Left lobe of liver (tissue), 2 donors: ENCODE measurements around the gene IQCN. TPM values are rescaled to one million over a fixed set of nuclear protein-coding genes. Genes with fewer than 3 reads are reported as not detected.

Experiments
- ATAC-seq: fragments of 200-7000 bp; cut with Tn5 transposase; one replicate; pipeline ENCODE4 v1.9.1; 2020; ENCODE audit warnings: mild to moderate bottlenecking, moderate library complexity
- DNase-seq: peaks from one replicate; pipeline ENCODE4 v3.0.0-alpha.2; 2020; ENCODE audit warnings: low spot score
- total RNA-seq: library from RNA; stranded (reverse); gene quantifications from one replicate; pipeline ENCODE4 v1.2.1, GENCODE V29; 2021
- donor health status: DM: no; HTN: no; CAD: no; lungs with moderate emphysema.
- donor health status: DM: no; HTN: yes; CAD: no.

IQCN gene
- total RNA-seq, 1 donor from 2014 or later = 2.8 TPM

- DNase-seq = no peak
- no peak for ATAC-seq
These were observed 5.1 kb downstream of the IQCN start for GRCh38 chr19:18269070-18269723.

- no peak for DNase-seq
These were observed 7.2 kb downstream of the IQCN start for GRCh38 chr19:18266771-18267686.

GRCh38 chr19:18265582-18265981 lies 8.7 kb downstream of the IQCN start:
- no peak for DNase-seq
- ATAC-seq = no peak

More at GRCh38 chr19:18266771-18267686, 7.2 kb downstream of the IQCN start:
- ATAC-seq = no peak

GRCh38 chr19:18264971-18265540 lies 9.2 kb downstream of the IQCN start:
- DNase-seq (no peak), ATAC-seq (no peak)

GRCh38 chr19:18264137-18264854 lies 10.0 kb downstream of the IQCN start:
- ATAC-seq = no peak

GRCh38 chr19:18263324-18264136 lies 10.7 kb downstream of the IQCN start:
- no peak for ATAC-seq
- no peak for DNase-seq

More at GRCh38 chr19:18264137-18264854, 10.0 kb downstream of the IQCN start:
- no peak for DNase-seq

- ATAC-seq = no peak
- DNase-seq = no peak
These were observed 11.3 kb downstream of the IQCN start for GRCh38 chr19:18262917-18263316.

- DNase-seq = no peak
- no peak for ATAC-seq
These were observed 12.1 kb downstream of the IQCN start for GRCh38 chr19:18262144-18262543.

- no peak for ATAC-seq
- no peak for DNase-seq
These were observed 12.8 kb downstream of the IQCN start for GRCh38 chr19:18261474-18261873.

GRCh38 chr19:18259893-18260292 lies 14.4 kb downstream of the IQCN start:
- DNase-seq (no peak), ATAC-seq (no peak)

- no peak for ATAC-seq
- DNase-seq = no peak
These were observed 16.5 kb downstream of the IQCN start for GRCh38 chr19:18257503-18258470.

GRCh38 chr19:18254546-18255503 lies 19.4 kb downstream of the IQCN start:
- DNase-seq = no peak
- ATAC-seq = no peak

- peak; percentile 12 for ATAC-seq
- no peak for DNase-seq
These were observed 20.5 kb downstream of the IQCN start for GRCh38 chr19:18253716-18254115.

- no peak for ATAC-seq
- DNase-seq = no peak
These were observed 21.1 kb downstream of the IQCN start for GRCh38 chr19:18253130-18253529.

GRCh38 chr19:18252370-18252717 lies 21.9 kb downstream of the IQCN start:
- DNase-seq (no peak), ATAC-seq (no peak)

GRCh38 chr19:18251587-18252369 lies 22.5 kb downstream of the IQCN start:
- DNase-seq (peak; percentile 75), ATAC-seq (peak; percentile 95)

GRCh38 chr19:18249834-18250233 lies 24.4 kb downstream of the IQCN start:
- ATAC-seq (no peak), DNase-seq (no peak)
